Measurements from ENCODE around the gene ACTN4.

Gene ACTN4

GRCh38 chr19:38638461-38638860 lies 9.0 kb upstream of the ACTN4 start:
- no peak overlapping the region for H2AFZ ChIP-seq (ENCODE audit: low read length, unreplicated experiment)
- H3K27me3 ChIP-seq (ENCODE audit: insufficient read depth, low read length): no peaks in the 10 kb centered on the region
- no peaks in the 10 kb centered on the region for H3K79me2 ChIP-seq (ENCODE audit: control insufficient read depth, insufficient read depth, low read length, unreplicated experiment)
- no peaks in the 10 kb centered on the region for H3K36me3 ChIP-seq (ENCODE audit: insufficient read depth, low read length)
- no peaks in the 10 kb centered on the region for H3K4me1 ChIP-seq (ENCODE audit: control insufficient read depth, insufficient read depth, low read length, unreplicated experiment)
- no peak overlapping the region for H3K27ac ChIP-seq (ENCODE audit: low read depth, low read length)
- no peak overlapping the region for H3K4me3 ChIP-seq (ENCODE audit: low read depth, low read length)

- Histone ChIP-seq H3K27me3 (ENCODE audit: insufficient read depth, low read length) (no peaks in the 10 kb centered on the region), H3K4me3 (ENCODE audit: low read depth, low read length) (no peak overlapping the region)
Measured at GRCh38 chr19:38639679-38640078, 7.8 kb upstream of the ACTN4 start.

GRCh38 chr19:38640368-38640767 lies 7.1 kb upstream of the ACTN4 start:
- Histone ChIP-seq H3K79me2 (ENCODE audit: control insufficient read depth, insufficient read depth, low read length, unreplicated experiment) (no peaks in the 10 kb centered on the region), H2AFZ (ENCODE audit: low read length, unreplicated experiment) (no peak overlapping the region), H3K36me3 (ENCODE audit: insufficient read depth, low read length) (no peaks in the 10 kb centered on the region), H3K27ac (ENCODE audit: low read depth, low read length) (no peak overlapping the region), H3K4me1 (ENCODE audit: control insufficient read depth, insufficient read depth, low read length, unreplicated experiment) (no peaks in the 10 kb centered on the region), H3K4me3 (ENCODE audit: low read depth, low read length) (no peak overlapping the region), H3K27me3 (ENCODE audit: insufficient read depth, low read length) (no peaks in the 10 kb centered on the region)

More at GRCh38 chr19:38639679-38640078, 7.8 kb upstream of the ACTN4 start:
- Histone ChIP-seq H3K4me1 (ENCODE audit: control insufficient read depth, insufficient read depth, low read length, unreplicated experiment) (no peaks in the 10 kb centered on the region), H3K36me3 (ENCODE audit: insufficient read depth, low read length) (no peaks in the 10 kb centered on the region), H3K27ac (ENCODE audit: low read depth, low read length) (no peak overlapping the region), H3K79me2 (ENCODE audit: control insufficient read depth, insufficient read depth, low read length, unreplicated experiment) (no peaks in the 10 kb centered on the region), H2AFZ (ENCODE audit: low read length, unreplicated experiment) (no peak overlapping the region)

- Histone ChIP-seq H3K79me2 (ENCODE audit: control insufficient read depth, insufficient read depth, low read length, unreplicated experiment) (no peaks in the 10 kb centered on the region), H3K27ac (ENCODE audit: low read depth, low read length) (no peak overlapping the region)
Measured at GRCh38 chr19:38642176-38642575, 5.3 kb upstream of the ACTN4 start.

GRCh38 chr19:38644719-38645118 lies 2.7 kb upstream of the ACTN4 start:
- Histone ChIP-seq H3K36me3 (ENCODE audit: insufficient read depth, low read length) (peaks cover 3% of the 10 kb centered on the region; the same call in 1 of the 2 replicates), H3K27me3 (ENCODE audit: insufficient read depth, low read length) (no peaks in the 10 kb centered on the region), H3K79me2 (ENCODE audit: control insufficient read depth, insufficient read depth, low read length, unreplicated experiment) (peaks cover 22% of the 10 kb centered on the region), H3K4me3 (ENCODE audit: low read depth, low read length) (no peak overlapping the region), H3K27ac (ENCODE audit: low read depth, low read length) (no peak overlapping the region), H3K4me1 (ENCODE audit: control insufficient read depth, insufficient read depth, low read length, unreplicated experiment) (no peaks in the 10 kb centered on the region), H2AFZ (ENCODE audit: low read length, unreplicated experiment) (no peak overlapping the region)

More at GRCh38 chr19:38642176-38642575, 5.3 kb upstream of the ACTN4 start:
- Histone ChIP-seq H3K4me1 (ENCODE audit: control insufficient read depth, insufficient read depth, low read length, unreplicated experiment) (no peaks in the 10 kb centered on the region), H3K4me3 (ENCODE audit: low read depth, low read length) (no peak overlapping the region), H3K36me3 (ENCODE audit: insufficient read depth, low read length) (no peaks in the 10 kb centered on the region), H3K27me3 (ENCODE audit: insufficient read depth, low read length) (no peaks in the 10 kb centered on the region), H2AFZ (ENCODE audit: low read length, unreplicated experiment) (no peak overlapping the region)

- peaks cover 28% of the 10 kb centered on the region for H3K4me1 ChIP-seq (ENCODE audit: control insufficient read depth, insufficient read depth, low read length, unreplicated experiment)
- H2AFZ ChIP-seq (ENCODE audit: low read length, unreplicated experiment): no peak overlapping the region
- H3K4me3 ChIP-seq (ENCODE audit: low read depth, low read length): peak overlapping the region; percentile 82
- H3K36me3 ChIP-seq (ENCODE audit: insufficient read depth, low read length): peaks cover 3% of the 10 kb centered on the region; the same call in 1 of the 2 replicates
- no peaks in the 10 kb centered on the region for H3K27me3 ChIP-seq (ENCODE audit: insufficient read depth, low read length)
- H3K79me2 ChIP-seq (ENCODE audit: control insufficient read depth, insufficient read depth, low read length, unreplicated experiment): peaks cover 49% of the 10 kb centered on the region
- peak overlapping the region; percentile 91 for H3K27ac ChIP-seq (ENCODE audit: low read depth, low read length)
Measured at GRCh38 chr19:38647966-38648768, 718 bp downstream of the ACTN4 start.

GRCh38 chr19:38648769-38649304 lies 1.4 kb downstream of the ACTN4 start:
- Histone ChIP-seq H3K4me3 (ENCODE audit: low read depth, low read length) (peak overlapping the region; percentile 82), H3K79me2 (ENCODE audit: control insufficient read depth, insufficient read depth, low read length, unreplicated experiment) (peaks cover 56% of the 10 kb centered on the region), H2AFZ (ENCODE audit: low read length, unreplicated experiment) (no peak overlapping the region), H3K27ac (ENCODE audit: low read depth, low read length) (peak overlapping the region; percentile 91), H3K36me3 (ENCODE audit: insufficient read depth, low read length) (peaks cover 3% of the 10 kb centered on the region; the same call in 1 of the 2 replicates), H3K27me3 (ENCODE audit: insufficient read depth, low read length) (no peaks in the 10 kb centered on the region), H3K4me1 (ENCODE audit: control insufficient read depth, insufficient read depth, low read length, unreplicated experiment) (peaks cover 35% of the 10 kb centered on the region)

- Histone ChIP-seq H3K79me2 (ENCODE audit: control insufficient read depth, insufficient read depth, low read length, unreplicated experiment) (peaks cover 63% of the 10 kb centered on the region), H3K4me1 (ENCODE audit: control insufficient read depth, insufficient read depth, low read length, unreplicated experiment) (peaks cover 42% of the 10 kb centered on the region), H3K4me3 (ENCODE audit: low read depth, low read length) (peak overlapping the region; percentile 82), H3K27me3 (ENCODE audit: insufficient read depth, low read length) (no peaks in the 10 kb centered on the region), H3K27ac (ENCODE audit: low read depth, low read length) (peak overlapping the region; percentile 91), H2AFZ (ENCODE audit: low read length, unreplicated experiment) (no peak overlapping the region), H3K36me3 (ENCODE audit: insufficient read depth, low read length) (peaks cover 3% of the 10 kb centered on the region; the same call in 1 of the 2 replicates)
Measured at GRCh38 chr19:38649305-38650171, 2.1 kb downstream of the ACTN4 start.

- H3K79me2 ChIP-seq (ENCODE audit: control insufficient read depth, insufficient read depth, low read length, unreplicated experiment): peaks cover 70% of the 10 kb centered on the region
- H3K4me1 ChIP-seq (ENCODE audit: control insufficient read depth, insufficient read depth, low read length, unreplicated experiment): peaks cover 49% of the 10 kb centered on the region
- no peaks in the 10 kb centered on the region for H3K27me3 ChIP-seq (ENCODE audit: insufficient read depth, low read length)
- H2AFZ ChIP-seq (ENCODE audit: low read length, unreplicated experiment): no peak overlapping the region
- peak overlapping the region; percentile 91 for H3K27ac ChIP-seq (ENCODE audit: low read depth, low read length)
- H3K4me3 ChIP-seq (ENCODE audit: low read depth, low read length): peak overlapping the region; percentile 82
- peaks cover 7% of the 10 kb centered on the region; the same call in 1 of the 2 replicates for H3K36me3 ChIP-seq (ENCODE audit: insufficient read depth, low read length)
Measured at GRCh38 chr19:38650172-38650775, 2.8 kb downstream of the ACTN4 start.

- Histone ChIP-seq H3K27ac (ENCODE audit: low read depth, low read length) (peak overlapping the region; percentile 91), H3K4me3 (ENCODE audit: low read depth, low read length) (peak overlapping the region; percentile 82), H3K27me3 (ENCODE audit: insufficient read depth, low read length) (no peaks in the 10 kb centered on the region), H3K36me3 (ENCODE audit: insufficient read depth, low read length) (peaks cover 7% of the 10 kb centered on the region; the same call in 1 of the 2 replicates), H2AFZ (ENCODE audit: low read length, unreplicated experiment) (no peak overlapping the region), H3K79me2 (ENCODE audit: control insufficient read depth, insufficient read depth, low read length, unreplicated experiment) (peaks cover 78% of the 10 kb centered on the region), H3K4me1 (ENCODE audit: control insufficient read depth, insufficient read depth, low read length, unreplicated experiment) (peaks cover 57% of the 10 kb centered on the region)
Measured at GRCh38 chr19:38650911-38651584, 3.6 kb downstream of the ACTN4 start.

Data from ACC112 (cell line).